NCI-H2081 treated with DMSO at 0.1 percent for 48 hours (cell line): ENCODE measurements around the gene HLA-DMA.
"Not testable (repeated sequence)": the region's sequence is repeated elsewhere in the genome, so short reads cannot be mapped to it uniquely, and the experiment has no call there.

Experiments used
- DNase-seq: peaks from one replicate; lab custom pipeline; 2025; lab: John Stamatoyannopoulos, UW

Gene HLA-DMA

GRCh38 chr6:32954986-32955802 is 2.3 kb upstream of the HLA-DMA start:
- no peak for DNase-seq

DNA sequence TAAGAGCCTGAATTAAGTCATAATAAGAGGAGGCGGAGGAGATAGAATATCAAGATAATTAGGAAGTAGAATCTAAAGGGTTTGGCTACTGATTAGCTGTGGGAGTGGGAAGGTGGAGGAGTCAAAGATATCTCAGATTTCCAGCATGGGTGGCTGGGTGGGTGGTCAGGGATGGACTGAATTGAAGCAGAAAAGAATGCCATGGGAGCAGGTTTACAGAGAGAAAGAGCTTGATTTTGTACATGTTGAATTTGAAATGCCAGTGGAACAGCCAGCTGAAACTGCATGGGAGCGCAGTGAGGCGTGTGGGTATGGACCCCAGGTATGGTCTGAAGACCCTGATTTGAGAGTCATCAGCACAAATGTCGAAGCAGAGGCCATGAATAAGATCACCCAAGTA is 1.4 kb upstream of the HLA-DMA start:
- no peak for DNase-seq

GRCh38 chr6:32953775-32954174 is 878 bp upstream of the HLA-DMA start:
- no peak for DNase-seq

GRCh38 chr6:32950449-32950848 is 2.4 kb downstream of the HLA-DMA start:
- DNase-seq: no peak

DNA sequence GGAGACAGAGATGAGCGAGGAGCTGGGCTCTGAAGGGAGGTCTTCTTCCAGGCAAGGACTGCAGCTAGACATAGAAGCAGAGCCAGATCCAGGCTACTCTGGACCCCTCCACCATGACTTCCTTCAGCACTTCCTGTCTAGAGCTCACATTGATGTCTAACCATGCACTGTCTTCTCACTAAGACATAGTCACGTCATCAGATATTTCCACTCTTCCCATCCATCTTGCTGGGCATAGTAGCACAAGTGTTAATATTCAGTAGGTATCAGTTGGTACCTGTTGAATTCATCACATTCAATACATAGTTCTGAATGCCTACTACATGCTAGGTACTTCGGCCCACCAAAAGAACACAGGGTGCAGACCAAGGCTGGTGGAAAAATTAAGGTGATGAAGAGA is 2.9 kb downstream of the HLA-DMA start:
- DNase-seq: no peak

- no peak for DNase-seq
These were observed 3.8 kb downstream of the HLA-DMA start for GRCh38 chr6:32949113-32949512.

DNA sequence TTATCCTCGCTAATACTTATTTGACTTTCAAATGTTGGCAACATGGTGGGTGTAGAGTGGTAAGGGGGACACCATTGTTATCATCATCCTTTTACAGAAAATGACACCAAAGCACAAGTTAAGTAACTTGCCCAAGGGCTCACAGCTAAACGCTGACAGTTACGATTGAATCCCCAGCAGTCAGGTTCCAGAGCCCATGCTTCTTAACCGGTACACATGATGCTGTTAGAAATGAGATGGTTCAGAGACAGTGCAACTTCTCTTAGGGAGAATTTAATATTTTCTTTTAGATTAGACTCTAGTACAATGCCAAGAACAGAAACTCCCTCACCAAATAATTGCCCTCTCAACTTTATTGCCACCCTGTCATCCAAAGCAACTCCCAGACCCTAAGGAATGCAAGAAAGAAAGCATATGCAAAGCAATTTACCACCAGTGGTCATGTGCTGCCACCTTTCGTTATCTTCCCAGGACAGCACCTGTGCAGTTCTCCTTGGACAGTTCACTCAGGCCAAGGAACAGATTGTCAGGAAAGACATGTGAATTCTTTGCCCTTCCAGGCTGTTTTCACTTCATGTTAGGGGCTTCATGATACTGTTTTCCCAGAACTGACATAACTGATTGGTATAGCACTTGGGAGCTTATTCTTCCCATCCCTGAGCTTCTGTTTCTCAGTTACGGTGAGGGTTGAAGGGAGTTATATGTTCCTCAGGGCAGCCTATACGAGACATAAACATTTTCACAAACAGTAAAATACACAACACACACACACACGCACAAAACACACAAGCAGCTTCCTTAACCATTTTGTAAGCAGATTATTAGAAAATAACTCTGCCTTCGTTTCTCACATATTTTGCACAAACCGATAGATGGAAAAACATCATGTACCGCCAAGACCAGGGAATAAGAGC is 5.1 kb downstream of the HLA-DMA start:
- DNase-seq: no peak

- no peak for DNase-seq
These were observed 6.0 kb downstream of the HLA-DMA start for GRCh38 chr6:32946893-32947292.

- no peak for DNase-seq
These were observed 6.9 kb downstream of the HLA-DMA start for GRCh38 chr6:32945953-32946352.

GRCh38 chr6:32945108-32945760 is 7.7 kb downstream of the HLA-DMA start:
- no peak for DNase-seq

DNA sequence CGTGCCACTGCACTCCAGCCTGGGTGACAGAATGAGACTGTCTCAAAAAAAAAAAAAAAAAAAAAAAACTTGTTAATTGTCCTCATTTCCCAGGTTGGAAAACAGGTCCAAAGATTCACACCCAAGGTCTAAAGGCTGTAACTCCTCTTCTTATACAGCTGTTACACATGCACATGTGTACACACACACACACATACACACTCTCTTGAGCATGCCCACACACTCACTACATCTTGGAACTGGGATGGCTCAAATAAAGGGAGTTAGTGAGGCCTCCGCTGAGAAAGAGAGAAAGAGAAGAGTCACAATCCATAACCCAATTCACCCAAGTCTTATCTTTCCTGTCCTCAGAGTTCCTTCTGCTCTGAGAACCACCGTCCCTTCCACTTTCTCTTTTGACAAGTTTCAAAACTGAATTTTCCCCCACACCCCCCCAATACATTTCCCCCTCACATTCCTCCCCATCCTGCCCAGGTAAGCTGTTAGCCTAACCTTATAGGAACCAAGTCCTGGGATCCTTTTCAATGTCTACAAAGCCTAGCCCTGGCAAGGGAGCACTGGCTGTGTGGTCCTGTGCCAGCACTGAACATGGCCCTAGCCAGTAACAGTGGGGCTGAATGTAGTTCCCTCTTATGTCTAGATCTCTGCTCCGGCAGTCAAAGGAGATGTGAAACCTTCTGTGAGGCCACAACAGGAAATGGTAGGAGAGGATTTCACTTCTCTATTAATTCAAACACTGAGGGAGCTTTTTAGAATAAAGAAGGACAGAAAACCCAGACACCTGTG is 8.8 kb downstream of the HLA-DMA start:
- DNase-seq: no peak

DNA sequence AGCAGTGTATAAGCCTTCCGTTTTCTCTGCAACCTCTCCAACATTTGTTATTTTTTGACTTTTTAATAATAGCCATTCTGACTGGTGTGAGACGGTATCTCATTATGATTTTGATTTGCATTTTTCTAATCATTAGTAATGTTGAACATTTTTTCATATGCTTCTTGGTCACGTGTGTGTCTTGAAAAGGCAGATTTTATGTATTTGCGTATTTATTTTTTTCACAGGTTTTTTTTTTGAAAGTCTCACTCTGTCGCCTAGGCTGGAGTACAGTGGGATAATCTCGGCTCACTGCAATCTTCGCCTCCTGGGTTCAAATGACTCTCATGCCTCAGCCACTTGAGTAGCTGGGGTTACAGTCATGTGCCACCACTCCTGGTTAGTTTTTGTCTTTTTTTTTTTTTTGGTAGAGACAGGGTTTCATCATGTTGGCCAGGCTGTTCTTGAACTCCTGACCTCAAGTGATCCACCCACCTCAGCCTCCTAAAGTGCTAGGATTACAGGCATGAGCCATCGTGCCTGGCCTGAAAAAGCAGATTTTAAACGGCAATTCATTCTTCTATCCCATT is 10.3 kb downstream of the HLA-DMA start:
- not testable (repeated sequence) for DNase-seq

DNA sequence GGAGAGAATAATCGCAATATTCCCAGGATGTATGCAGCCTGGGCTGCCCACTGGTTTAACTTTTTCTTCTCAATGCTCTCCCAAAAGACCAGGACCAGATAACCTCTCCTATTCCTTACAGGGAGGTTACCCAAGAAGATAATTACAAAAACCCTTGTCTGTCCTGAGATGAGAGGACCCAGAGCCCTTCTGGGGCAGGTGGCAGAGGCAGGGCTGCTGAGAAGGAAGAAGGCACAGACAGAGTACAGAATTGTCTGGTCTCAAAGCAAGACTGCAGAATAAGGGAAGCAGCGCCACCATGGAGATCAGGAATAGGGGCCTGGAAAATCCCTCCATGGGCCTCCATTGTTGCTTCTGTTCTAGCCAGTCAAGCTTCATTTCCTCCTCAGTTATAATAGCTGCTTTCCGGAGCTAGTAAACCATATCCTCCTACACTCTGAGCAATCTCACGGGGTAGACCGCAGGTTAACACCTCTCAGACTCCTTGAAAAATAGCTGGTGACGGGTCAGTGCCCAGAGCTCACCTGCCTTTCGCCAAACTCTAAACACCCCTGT is 11.6 kb downstream of the HLA-DMA start:
- no peak for DNase-seq

DNA sequence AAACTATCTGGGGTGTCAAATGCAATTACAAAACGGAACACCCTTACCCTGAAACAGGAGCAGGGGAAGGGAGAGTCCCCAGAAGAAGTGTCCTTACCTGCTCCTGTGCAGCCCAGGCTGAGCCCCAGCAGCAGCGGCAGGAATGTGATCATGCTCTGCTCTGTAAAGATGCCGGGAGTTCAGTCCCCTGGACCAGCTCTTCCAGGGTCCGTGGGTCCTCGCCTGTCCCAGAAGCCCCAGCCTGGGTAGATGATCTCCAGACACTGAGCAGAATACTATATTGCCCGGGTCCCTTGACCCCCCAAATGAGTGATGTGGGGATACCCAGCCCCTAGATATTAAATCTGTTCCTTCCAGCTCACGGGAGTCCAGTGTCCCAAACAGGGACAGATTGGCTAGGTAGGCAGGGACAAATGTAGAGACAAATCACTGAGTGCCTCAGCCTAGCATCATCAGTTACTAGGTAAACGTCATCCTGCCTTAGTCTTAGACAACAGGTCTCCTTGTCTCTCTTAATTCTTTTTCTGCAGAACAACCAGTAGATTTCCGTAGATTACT is 12.2 kb downstream of the HLA-DMA start, which contains the start of gene HLA-DMB:
TSS of gene HLA-DMB (minus strand) at position 373 of the 558 bp plus-strand sequence. CDS start at position 152, 221 bp downstream.
- DNase-seq: no peak

DNA sequence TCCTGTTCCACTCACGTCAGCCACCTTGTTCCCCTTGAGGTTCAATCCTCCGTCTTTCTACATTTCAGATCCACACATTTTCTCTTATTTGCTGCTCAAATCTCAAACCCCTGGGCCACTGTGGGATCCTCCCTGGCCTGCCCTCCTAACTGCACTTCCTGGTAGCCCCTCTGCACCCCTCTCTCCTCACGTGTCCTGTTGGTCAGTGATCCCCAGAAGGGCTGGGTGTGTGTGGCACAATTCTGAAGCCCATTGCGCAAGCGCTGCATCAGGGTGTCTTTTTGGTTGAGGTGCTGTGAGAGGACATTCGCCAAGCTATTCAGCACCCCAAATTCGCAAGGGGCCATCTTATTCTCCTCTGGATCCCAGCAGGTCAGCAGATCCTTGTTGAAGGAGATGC is 14.4 kb downstream of the HLA-DMA start:
- DNase-seq: no peak

- DNase-seq: no peak
These were observed 15.7 kb downstream of the HLA-DMA start for GRCh38 chr6:32937230-32937633.

GRCh38 chr6:32936239-32937152 is 16.4 kb downstream of the HLA-DMA start:
- no peak for DNase-seq

GRCh38 chr6:32935551-32936238 is 17.2 kb downstream of the HLA-DMA start:
- no peak for DNase-seq

DNA sequence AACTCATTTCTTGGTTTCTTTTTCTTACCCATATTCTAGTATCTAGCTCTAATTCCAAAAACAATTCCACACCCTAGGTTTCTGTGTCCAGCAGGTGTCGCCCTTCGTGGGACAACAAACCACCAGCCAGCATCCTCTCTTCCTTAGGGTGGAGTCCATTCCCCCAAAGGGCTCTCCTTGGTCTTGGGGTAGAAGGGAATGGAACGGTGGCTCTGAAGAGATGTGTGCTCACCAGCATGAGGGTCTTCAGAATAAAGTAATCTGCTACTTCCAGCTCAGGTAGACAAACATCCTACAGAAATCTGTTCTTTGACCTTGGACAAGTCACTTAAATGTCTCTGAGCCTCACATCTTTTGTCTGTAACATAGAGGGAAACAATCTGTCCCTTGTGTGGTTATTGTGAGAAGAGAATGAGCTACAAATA is 19.2 kb downstream of the HLA-DMA start:
- no peak for DNase-seq
